HG02885 (cell line): ENCODE measurements around the gene EEPD1.
"Not testable (repeated sequence)": the region's sequence is repeated elsewhere in the genome, so short reads cannot be mapped to it uniquely, and the experiment has no call there.

Experiments
- ATAC-seq: cut with Tn5 transposase; IDR thresholded peaks from one replicate; pipeline ENCODE4 v1.9.1; 2021; ENCODE audit warnings: mild to moderate bottlenecking; ENCODE audit not compliant: unreplicated experiment, poor library complexity

Gene EEPD1

GRCh38 chr7:36209814-36210183 lies 56.7 kb downstream of the EEPD1 start:
- no peak for ATAC-seq

GRCh38 chr7:36210291-36210922 lies 57.4 kb downstream of the EEPD1 start:
- ATAC-seq: no peak

DNA sequence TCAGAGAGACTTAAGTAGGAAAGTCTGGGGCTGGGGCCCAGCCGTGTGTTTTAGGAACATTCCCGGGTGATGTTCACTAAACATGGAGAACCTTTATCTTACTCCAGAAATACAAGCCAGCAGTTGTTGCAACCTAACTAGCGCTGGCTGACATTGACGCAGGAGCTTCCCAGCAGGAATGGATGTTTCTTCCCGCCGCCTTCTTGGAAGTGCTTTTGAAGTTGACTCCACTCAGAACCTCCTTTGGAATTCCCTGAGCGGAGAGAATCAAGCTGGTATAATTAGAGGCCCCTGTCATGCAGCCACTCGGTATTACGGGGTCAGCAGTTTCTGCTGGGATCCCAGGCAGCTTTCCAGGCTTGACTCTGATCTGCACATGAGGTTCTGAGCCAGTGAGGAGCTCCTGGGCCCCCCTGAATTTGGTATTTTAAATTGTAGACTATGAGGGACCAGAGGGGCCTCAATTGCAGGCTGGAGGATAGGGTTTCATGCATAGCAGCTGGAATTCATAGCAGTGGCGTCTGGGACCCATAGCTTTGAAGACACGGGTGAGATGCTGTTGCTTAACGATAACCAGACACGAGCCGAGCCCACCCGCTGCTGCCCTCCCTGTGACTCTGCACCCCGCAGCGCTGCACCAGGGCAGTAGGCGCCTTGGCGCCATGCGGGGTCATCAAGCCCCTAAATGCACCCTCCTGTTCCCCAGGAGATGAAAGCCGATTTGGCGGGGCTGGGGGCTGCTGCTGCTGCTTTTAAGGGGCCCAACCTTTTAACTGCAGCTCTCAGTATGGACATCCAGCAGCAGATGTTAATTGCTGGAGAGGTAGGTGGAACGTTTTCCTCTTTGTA lies 61.8 kb downstream of the EEPD1 start:
- ATAC-seq: no peak

DNA sequence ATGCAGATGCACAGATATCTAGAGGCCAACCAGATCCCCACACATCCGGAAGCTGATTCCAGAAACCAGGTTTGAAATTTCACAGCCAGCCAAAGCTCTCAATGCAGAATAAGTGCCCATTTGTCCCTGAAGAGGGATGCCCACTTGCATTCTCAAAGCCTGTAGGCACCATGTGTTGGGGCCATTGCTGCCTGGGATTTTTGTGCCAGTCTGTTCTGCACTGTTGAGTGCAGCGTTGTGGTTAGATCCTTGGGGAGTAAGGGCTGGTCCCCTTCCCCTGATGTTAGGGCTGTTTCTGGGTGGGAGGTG lies 62.4 kb downstream of the EEPD1 start:
- ATAC-seq: no peak

GRCh38 chr7:36216063-36216684 lies 63.1 kb downstream of the EEPD1 start:
- no peak for ATAC-seq

DNA sequence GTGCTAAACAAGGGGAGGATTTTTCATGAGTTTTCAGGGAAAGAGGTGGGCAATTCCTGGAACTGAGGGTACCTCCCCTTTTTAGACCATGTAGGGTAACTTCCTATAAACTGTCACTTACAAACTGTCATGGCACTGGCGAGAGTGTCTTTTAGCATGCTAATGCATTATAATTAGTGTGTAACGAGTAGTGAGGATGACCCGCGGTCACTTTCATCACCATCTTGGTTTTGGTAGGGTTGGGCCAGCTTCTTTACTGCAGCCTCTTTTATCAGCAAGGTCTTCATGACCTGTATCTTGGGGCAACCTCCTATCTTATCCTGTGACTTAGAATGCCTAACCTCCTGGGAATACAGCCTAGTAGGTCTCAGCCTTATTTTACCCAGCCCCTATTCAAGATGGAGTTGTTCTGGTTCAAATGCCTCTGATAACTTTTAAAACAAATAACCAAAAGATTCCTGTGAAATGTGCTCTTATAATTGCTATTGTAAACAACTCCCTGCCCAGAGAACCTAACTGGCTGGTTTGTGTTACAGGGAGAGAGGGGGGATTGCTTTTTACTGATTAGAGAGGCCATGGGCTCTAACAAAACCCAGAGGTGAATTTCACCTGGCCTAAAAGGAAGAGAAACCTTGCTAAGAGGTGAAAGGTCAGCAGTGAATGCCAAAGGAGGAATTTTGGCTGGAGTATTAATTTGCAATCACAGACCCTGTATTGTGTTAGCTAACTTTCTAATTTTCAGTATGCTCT lies 64.3 kb downstream of the EEPD1 start:
- no peak for ATAC-seq

GRCh38 chr7:36217961-36218284 lies 64.9 kb downstream of the EEPD1 start:
- ATAC-seq: peak; percentile 64

GRCh38 chr7:36219429-36219828 lies 66.4 kb downstream of the EEPD1 start:
- no peak for ATAC-seq

- ATAC-seq: no peak
Measured at GRCh38 chr7:36223851-36224250, 70.8 kb downstream of the EEPD1 start.

GRCh38 chr7:36224934-36225858 lies 72.1 kb downstream of the EEPD1 start:
- ATAC-seq: no peak

GRCh38 chr7:36226151-36226550 lies 73.1 kb downstream of the EEPD1 start:
- no peak for ATAC-seq

DNA sequence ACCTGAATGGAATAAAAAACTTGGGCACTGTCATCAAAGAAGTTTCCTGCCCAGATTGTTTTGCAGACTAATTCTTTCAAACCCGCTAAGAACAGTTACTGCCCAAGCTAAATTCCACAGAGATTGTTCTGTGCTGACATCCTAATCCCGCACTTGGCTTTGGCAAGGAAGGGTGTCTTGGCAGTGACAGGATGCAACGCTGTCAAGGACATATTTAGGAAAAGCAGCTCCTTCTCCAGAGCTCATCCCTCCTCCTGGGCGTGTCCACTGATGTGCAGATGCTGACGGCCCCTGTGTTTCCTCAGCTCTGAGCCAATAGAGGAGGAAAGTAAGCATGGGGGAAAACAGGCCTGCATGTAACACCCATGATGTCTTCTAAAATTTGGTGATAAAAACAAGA lies 74.2 kb downstream of the EEPD1 start:
- no peak for ATAC-seq

DNA sequence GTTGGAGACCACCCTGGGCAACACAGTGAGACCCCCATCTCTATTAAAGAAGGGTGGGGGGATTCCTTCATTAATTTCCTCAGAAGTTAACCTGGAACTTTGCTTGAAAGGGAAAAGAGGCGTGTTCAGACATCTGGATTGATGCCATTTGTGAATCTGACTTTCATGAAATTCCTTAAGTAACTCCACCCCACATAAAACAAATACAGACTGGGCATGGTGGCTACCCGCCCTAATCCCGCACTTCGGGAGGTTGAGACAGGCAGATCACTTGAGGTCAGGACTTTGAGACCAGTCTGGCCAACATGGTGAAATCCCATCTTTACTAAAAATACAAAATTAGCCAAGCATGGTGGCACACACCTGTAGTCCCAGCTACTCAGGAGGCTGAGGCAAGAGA lies 75.0 kb downstream of the EEPD1 start:
- no peak for ATAC-seq

- no peak for ATAC-seq
Measured at GRCh38 chr7:36231406-36231805, 78.4 kb downstream of the EEPD1 start.

DNA sequence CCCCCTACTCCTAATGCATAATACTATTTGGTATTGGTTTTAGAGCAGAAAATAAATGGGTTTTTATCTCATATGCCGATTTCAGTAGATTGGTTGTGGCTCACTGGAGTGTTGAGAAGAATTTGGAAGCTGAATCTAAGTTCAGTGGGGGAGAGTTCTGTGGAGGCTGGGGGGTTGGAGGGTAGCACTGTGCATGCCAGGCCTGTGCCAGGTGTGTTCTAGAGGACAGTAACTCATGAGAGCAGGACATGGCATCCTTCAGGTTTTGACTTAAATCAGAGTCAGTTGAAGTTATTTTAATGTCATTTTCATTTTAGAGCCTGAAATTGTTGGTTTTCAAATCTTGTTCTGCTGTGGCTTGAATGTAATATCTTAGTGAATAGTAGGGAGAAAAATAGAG lies 79.5 kb downstream of the EEPD1 start:
- ATAC-seq: no peak

DNA sequence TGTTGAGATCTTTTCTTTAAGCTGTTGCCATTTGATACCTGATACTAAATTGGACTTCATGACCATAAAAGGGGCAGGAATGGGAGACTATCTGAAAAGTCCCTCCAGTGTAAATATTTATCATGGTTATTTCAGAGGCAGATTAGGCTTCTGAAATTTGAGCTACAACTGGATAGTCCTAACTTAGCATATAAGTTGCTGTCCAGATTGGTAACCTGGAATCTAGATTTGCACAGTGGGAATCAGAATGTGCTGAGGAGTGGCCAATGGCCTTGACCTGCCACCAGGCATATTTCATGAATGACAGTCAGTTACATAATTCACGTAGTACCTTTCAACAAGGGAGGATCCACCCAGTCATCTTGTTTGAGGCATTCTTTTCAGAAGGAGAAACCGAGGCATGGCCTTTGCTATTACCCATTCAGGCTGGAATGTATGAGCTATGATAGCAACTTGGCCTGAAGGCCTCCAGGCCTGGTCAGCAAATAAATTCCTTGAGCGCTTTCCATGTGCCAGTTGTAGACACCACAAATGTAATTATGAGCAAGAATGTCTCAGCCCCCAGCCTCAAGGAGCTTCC lies 80.0 kb downstream of the EEPD1 start:
- ATAC-seq: no peak

DNA sequence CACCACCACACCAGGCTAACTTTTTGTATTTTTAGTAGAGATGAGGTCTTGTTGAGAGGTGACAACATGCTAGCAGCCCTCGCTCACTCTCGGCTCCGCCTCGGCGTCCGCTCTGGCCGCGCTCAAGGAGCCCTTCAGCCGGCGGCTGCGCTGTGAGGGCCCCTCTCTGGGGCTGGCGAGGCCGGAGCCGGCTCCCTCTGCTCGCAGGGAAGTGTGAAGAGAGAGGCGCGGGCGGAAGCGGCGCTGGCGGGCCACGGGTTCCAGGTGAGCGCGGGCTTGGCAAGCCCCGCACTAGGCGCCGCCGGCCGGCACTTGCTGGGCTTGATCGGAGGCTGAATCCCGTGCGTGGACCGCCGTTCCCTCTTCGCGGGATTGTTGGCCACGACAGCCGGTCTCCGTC lies 83.0 kb downstream of the EEPD1 start:
- ATAC-seq: no peak

DNA sequence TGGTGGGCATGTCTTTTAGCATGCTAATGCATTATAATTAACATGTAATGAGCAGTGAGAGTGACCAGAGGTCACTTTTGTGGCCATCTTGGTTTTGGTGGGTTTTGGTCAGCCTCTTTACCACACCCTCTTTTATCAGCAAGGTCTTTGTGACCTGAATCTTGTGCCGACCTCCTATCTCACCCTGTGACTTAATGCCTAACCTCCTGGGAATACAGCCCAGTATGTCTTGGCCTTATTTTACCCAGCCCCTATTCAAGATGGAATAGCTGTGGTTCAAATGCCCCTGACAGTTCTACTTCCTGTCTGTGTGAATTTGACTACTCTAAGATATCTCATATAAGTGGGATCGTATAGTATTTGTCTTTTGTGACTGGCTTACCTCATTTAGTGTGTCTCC lies 85.1 kb downstream of the EEPD1 start:
- ATAC-seq: no peak

- not testable (repeated sequence) for ATAC-seq
Measured at GRCh38 chr7:36243356-36243755, 90.3 kb downstream of the EEPD1 start.

- not testable (repeated sequence) for ATAC-seq
Measured at GRCh38 chr7:36244001-36244400, 90.9 kb downstream of the EEPD1 start.
